ENCODE data around the gene NCOR2. TPM values are rescaled to one million over a fixed set of nuclear protein-coding genes. Genes with fewer than 3 reads are reported as not detected.

NCOR2 gene
- total RNA-seq, 1 donor from 2014 or later = 20.3 TPM

GRCh38 chr12:124532331-124532750, 35.1 kb downstream of the NCOR2 start:
- FAIRE-seq (no peak), DNase-seq (ENCODE audit: low read depth) (no peak)
- Histone ChIP-seq H3K36me3 (ENCODE audit: control insufficient read depth, insufficient read depth, low read length) (peaks cover 5% of the 10 kb centered on the region), H3K4me3 (ENCODE audit: low read depth, low read length) (no peak overlapping the region), H3K27me3 (ENCODE audit: control insufficient read depth, insufficient read depth, low read length) (no peaks in the 10 kb centered on the region)
- TF ChIP-seq CTCF (IDR thresholded peaks at IDR 0.05; ENCODE audit: insufficient read depth, low read length, severe bottlenecking) = no peak

GRCh38 chr12:124531906-124532305, 35.5 kb downstream of the NCOR2 start:
- H3K4me3 ChIP-seq (ENCODE audit: low read depth, low read length) = no peak overlapping the region
- TF ChIP-seq CTCF (IDR thresholded peaks at IDR 0.05; ENCODE audit: insufficient read depth, low read length, severe bottlenecking) = no peak
- FAIRE-seq (no peak), DNase-seq (ENCODE audit: low read depth) (no peak)
- H3K27me3 ChIP-seq (ENCODE audit: control insufficient read depth, insufficient read depth, low read length) = no peaks in the 10 kb centered on the region
- peaks cover 5% of the 10 kb centered on the region for H3K36me3 ChIP-seq (ENCODE audit: control insufficient read depth, insufficient read depth, low read length)

- no peak for TF ChIP-seq CTCF (IDR thresholded peaks at IDR 0.05; ENCODE audit: insufficient read depth, low read length, severe bottlenecking)
- Histone ChIP-seq H3K4me3 (ENCODE audit: low read depth, low read length) (no peak overlapping the region), H3K27me3 (ENCODE audit: control insufficient read depth, insufficient read depth, low read length) (no peaks in the 10 kb centered on the region), H3K36me3 (ENCODE audit: control insufficient read depth, insufficient read depth, low read length) (peaks cover 5% of the 10 kb centered on the region)
- FAIRE-seq (no peak), DNase-seq (ENCODE audit: low read depth) (no peak)
Observed at GRCh38 chr12:124531281-124531745, 36.1 kb downstream of the NCOR2 start.

GRCh38 chr12:124530637-124531263, 36.7 kb downstream of the NCOR2 start:
- Histone ChIP-seq H3K36me3 (ENCODE audit: control insufficient read depth, insufficient read depth, low read length) (peaks cover 5% of the 10 kb centered on the region), H3K4me3 (ENCODE audit: low read depth, low read length) (no peak overlapping the region), H3K27me3 (ENCODE audit: control insufficient read depth, insufficient read depth, low read length) (no peaks in the 10 kb centered on the region)
- no peak for TF ChIP-seq CTCF (IDR thresholded peaks at IDR 0.05; ENCODE audit: insufficient read depth, low read length, severe bottlenecking)
- FAIRE-seq (peak; percentile 62), DNase-seq (ENCODE audit: low read depth) (no peak)

- TF ChIP-seq CTCF (IDR thresholded peaks at IDR 0.05; ENCODE audit: insufficient read depth, low read length, severe bottlenecking) = no peak
- DNase-seq (ENCODE audit: low read depth) (no peak), FAIRE-seq (no peak)
- H3K4me3 ChIP-seq (ENCODE audit: low read depth, low read length) = no peak overlapping the region
- no peaks in the 10 kb centered on the region for H3K27me3 ChIP-seq (ENCODE audit: control insufficient read depth, insufficient read depth, low read length)
- H3K36me3 ChIP-seq (ENCODE audit: control insufficient read depth, insufficient read depth, low read length) = peaks cover 5% of the 10 kb centered on the region
Observed at GRCh38 chr12:124529565-124530276, 37.7 kb downstream of the NCOR2 start.

Measured in bronchial epithelial cell (primary cell).